ENCODE data around the gene ACTR2. TPM values are rescaled to one million over a fixed set of nuclear protein-coding genes. Genes with fewer than 3 reads are reported as not detected.
"Not testable (repeated sequence)": the region's sequence is repeated elsewhere in the genome, so short reads cannot be mapped to it uniquely, and the experiment has no call there.

Gene ACTR2
- total and polyA plus RNA-seq, 8 donors, result 19.8 to 115 (median 58.9) TPM

GRCh38 chr2:65252640-65253039 is 25.0 kb downstream of the ACTR2 start:
- no peak overlapping the region for H3K4me3 ChIP-seq
- no peak for DNase-seq
- no peak overlapping the region for H3K27ac ChIP-seq
- H3K4me1 ChIP-seq, result no peaks in the 10 kb centered on the region
- intact Hi-C loops (cut with DNase I), result no loop called here
- H3K27me3 ChIP-seq, result no peaks in the 10 kb centered on the region
- TF ChIP-seq CTCF (IDR thresholded peaks at IDR 0.05), result no peak
- ATAC-seq, result no peak
- H3K9me3 ChIP-seq, result no peaks in the 10 kb centered on the region
- no peak for FAIRE-seq
- H3K36me3 ChIP-seq, result peaks cover 0 to 31% (median 0%) of the 10 kb centered on the region in 3 donors

- H3K4me1 ChIP-seq, result no peaks in the 10 kb centered on the region
- 89 to 97% methylated on average over 6 of the region's 6 CpGs for WGBS, 2 donors
- no peak for DNase-seq
- no peaks in the 10 kb centered on the region for H3K9me3 ChIP-seq
- FAIRE-seq, result no peak
- H3K27me3 ChIP-seq, result no peaks in the 10 kb centered on the region
- intact Hi-C loops (cut with DNase I), result no loop called here
- H3K36me3 ChIP-seq, result peaks cover 0 to 31% (median 0%) of the 10 kb centered on the region in 3 donors
- no peak for TF ChIP-seq CTCF (IDR thresholded peaks at IDR 0.05)
- no peak for ATAC-seq
- H3K27ac ChIP-seq, result no peak overlapping the region
- no peak overlapping the region for H3K4me3 ChIP-seq
Observed at GRCh38 chr2:65255356-65255755, 27.7 kb downstream of the ACTR2 start.

- intact Hi-C loops (cut with DNase I), result no loop called here
- WGBS, 2 donors, result 95 to 96% methylated on average over 1 of the region's 1 CpG
- ATAC-seq (no peak), DNase-seq (no peak), FAIRE-seq (no peak)
- H3K36me3 ChIP-seq, result peaks cover 0 to 31% (median 0%) of the 10 kb centered on the region in 3 donors
- H3K4me3 ChIP-seq, result no peak overlapping the region
- no peak for TF ChIP-seq CTCF (IDR thresholded peaks at IDR 0.05)
- no peaks in the 10 kb centered on the region for H3K27me3 ChIP-seq
- no peak overlapping the region for H3K27ac ChIP-seq
- H3K9me3 ChIP-seq, result no peaks in the 10 kb centered on the region
- H3K4me1 ChIP-seq, result no peaks in the 10 kb centered on the region
Observed at GRCh38 chr2:65256054-65256453, 28.4 kb downstream of the ACTR2 start.

GRCh38 chr2:65257866-65258265 is 30.2 kb downstream of the ACTR2 start:
- intact Hi-C loops (cut with DNase I); FAIRE-seq; H3K4me1 ChIP-seq; ATAC-seq; DNase-seq; H3K27ac ChIP-seq; H3K9me3 ChIP-seq; H3K27me3 ChIP-seq; H3K4me3 ChIP-seq: not testable (repeated sequence)
- H3K36me3 ChIP-seq, result peaks cover 0 to 23% (median 0%) of the 10 kb centered on the region in 3 donors

DNA sequence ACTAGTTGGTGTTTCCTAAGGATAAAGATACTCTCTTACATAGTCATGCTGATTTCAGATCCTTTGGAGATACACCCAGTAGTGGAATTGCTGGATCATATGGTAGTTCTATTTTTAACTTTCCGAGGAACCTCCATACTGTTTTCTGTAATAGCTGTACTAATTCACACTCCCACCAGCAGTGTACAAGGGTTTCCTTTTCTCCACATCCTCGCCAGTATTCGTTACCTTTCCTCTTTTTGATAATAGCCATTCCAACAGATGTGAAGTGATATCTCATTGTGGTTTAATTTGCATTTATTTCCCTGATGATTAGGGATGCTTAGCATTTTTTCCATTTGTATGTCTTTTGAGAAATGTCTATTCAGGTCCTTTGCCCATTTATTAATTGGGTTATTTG is 34.0 kb downstream of the ACTR2 start:
- no peak overlapping the region for H3K4me3 ChIP-seq
- DNase-seq (no peak), ATAC-seq (no peak), FAIRE-seq (no peak)
- 85 to 87% methylated on average over 3 of the region's 3 CpGs for WGBS, 2 donors
- H3K9me3 ChIP-seq, result no peaks in the 10 kb centered on the region
- no peak for TF ChIP-seq CTCF (IDR thresholded peaks at IDR 0.05)
- no peaks in the 10 kb centered on the region for H3K36me3 ChIP-seq
- H3K4me1 ChIP-seq, result no peaks in the 10 kb centered on the region
- no peaks in the 10 kb centered on the region for H3K27me3 ChIP-seq
- H3K27ac ChIP-seq, result no peak overlapping the region
- intact Hi-C loops (cut with DNase I), result loop anchor here in 1 of 3 donors (10.0 kb wide), 1 partner anchor 293 kb away; no protein-coding TSS in a partner anchor
